ENCODE results near the gene FMNL1.
A peak's percentile ranks its signal among the peaks of the same experiment; 100 is the strongest.
"Not testable (repeated sequence)": the region's sequence is repeated elsewhere in the genome, so short reads cannot be mapped to it uniquely, and the experiment has no call there.

Gene FMNL1, protein sequence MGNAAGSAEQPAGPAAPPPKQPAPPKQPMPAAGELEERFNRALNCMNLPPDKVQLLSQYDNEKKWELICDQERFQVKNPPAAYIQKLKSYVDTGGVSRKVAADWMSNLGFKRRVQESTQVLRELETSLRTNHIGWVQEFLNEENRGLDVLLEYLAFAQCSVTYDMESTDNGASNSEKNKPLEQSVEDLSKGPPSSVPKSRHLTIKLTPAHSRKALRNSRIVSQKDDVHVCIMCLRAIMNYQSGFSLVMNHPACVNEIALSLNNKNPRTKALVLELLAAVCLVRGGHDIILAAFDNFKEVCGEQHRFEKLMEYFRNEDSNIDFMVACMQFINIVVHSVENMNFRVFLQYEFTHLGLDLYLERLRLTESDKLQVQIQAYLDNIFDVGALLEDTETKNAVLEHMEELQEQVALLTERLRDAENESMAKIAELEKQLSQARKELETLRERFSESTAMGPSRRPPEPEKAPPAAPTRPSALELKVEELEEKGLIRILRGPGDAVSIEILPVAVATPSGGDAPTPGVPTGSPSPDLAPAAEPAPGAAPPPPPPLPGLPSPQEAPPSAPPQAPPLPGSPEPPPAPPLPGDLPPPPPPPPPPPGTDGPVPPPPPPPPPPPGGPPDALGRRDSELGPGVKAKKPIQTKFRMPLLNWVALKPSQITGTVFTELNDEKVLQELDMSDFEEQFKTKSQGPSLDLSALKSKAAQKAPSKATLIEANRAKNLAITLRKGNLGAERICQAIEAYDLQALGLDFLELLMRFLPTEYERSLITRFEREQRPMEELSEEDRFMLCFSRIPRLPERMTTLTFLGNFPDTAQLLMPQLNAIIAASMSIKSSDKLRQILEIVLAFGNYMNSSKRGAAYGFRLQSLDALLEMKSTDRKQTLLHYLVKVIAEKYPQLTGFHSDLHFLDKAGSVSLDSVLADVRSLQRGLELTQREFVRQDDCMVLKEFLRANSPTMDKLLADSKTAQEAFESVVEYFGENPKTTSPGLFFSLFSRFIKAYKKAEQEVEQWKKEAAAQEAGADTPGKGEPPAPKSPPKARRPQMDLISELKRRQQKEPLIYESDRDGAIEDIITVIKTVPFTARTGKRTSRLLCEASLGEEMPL

DNA sequence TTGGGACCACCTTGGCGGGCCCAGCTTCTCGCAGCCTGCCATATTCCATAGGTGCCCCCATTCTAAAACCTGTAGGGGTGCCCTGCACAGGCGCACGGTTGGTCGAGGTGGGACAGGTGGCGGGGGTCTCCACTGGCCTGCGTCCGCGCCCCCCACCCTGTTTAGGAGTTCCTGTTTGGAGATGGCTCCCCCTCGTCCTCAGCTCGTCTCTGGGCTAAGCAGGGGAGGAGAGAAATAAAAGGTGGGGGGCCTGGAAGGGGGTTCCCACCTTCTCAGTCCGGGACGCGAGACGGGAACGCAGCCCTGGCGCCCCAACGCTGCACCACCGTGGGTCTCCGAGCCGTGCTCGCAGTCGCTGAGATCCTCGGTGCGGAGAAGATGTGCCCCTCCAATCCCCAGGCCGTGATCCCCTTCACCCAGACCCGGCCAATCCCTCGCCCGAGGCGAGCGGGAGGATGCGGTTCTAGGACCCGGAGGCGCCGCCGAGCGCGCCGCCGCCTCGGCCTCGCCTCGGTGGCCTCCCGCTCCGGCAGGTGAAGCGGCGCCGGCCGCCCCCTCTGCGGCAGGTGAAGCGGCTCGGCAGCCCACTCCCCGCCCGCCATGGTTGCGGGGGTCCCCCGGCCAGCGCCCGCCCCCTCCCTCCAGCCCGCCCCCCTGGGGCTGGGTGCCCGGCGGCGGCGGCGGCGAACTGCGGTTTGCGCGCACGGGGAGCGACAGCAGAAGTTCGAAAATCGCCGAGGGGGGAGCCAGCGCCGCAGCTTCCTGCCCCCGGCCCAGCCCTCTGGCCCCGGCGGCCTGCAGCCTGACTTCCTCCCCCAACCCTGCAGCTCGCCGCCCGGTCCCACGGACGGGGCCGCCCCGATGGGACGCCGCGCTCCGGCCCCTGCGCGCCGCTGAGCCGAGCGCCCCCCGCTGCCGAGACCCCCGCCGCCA, at the start of gene FMNL1:
Gene FMNL1 (plus strand): TSS at position 805 of the 933 bp plus-strand sequence. CDS start 240 bp downstream, outside the sequence.
- no peak for DNase-seq

DNA sequence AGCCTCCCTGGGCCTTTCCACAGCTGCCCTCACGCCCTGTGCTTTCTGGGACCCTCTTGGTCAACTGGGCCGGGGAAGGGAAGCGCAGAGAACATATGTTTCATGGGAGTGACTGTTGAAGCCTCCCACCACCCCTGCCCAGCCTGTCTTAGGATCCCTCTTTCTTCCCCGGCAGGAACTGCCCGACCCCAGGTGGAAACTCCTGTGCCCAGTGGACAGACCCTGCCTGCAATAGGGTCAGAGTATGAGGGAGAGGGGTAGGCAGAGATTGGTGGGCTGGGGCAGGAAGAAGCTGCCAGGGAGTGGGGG, 49.5 kb upstream of the FMNL1 start:
- DNase-seq: no peak

DNA sequence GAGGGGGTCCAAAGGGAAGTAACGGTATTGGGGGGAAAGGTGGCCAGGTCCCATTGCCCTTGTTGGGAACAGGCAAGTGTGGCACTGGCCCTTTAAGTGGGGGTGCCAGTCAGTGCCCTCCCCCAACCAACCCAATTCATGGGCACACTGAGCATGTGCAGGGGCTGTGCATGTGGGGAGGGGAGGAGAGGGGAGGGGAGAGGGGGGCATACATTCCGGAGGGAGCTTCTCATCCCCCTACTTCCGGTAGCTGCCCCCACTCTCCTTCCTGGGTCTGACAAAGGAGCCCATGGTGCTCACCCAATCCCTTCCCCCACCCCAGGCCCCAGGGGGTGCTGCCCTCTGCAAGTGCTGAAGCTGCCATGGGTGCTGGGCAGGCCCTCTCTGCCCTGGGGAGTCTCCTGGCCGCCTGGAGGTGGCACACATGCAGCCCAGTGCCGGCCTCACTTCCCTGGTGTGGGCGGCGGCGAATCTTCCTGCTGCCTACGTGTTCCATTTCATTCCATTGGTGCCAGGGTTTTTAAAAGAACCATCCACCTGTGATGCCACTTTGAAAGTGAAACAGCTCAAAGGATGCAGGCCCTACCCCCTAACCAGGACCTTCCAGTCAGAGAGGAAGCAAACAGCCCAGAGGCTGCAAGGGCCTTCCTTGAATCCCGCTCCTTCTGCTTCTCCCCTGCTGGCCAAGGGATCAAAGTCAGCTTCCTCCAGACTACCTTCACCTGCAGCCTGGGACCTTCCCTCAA, 49.0 kb upstream of the FMNL1 start:
- DNase-seq: peak; percentile 89

DNA sequence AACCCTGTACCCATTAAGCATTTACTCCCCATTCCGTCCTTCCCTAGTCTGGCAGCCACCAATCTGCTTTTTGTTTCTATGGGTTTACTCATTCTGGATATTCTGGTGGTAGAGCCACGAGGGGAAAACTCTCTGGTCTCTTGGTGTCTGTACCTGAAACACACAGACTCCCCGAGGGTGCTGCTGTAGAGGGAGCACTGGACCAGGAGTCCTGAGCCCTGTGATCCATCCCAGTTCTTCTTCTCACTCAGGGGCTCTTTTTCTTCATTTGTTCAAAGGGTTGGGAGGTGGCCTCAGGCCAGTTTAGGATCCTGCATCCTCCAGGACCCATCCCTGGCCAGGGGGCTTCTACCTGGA, 45.9 kb upstream of the FMNL1 start:
- no peak for DNase-seq

DNA sequence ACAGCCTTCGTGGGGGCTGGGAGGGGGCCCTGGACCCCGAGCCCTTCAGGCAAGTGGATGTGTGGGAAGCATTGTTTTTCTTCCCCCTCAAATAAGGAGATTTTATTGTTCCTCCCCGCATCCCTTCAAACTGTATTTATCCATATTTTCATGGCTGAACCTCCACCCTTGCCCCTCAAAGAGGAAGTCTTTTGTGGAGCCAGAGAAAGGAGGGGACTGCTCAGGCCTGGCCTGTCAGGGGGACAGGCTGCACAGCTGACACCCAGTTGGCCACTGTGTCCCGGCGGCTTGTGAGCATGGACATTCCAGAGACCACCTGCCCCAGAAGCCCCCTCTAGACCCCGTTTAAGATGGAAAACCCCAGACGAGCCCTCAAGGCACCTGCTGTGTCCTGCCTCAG, 44.1 kb upstream of the FMNL1 start:
- DNase-seq: no peak

DNA sequence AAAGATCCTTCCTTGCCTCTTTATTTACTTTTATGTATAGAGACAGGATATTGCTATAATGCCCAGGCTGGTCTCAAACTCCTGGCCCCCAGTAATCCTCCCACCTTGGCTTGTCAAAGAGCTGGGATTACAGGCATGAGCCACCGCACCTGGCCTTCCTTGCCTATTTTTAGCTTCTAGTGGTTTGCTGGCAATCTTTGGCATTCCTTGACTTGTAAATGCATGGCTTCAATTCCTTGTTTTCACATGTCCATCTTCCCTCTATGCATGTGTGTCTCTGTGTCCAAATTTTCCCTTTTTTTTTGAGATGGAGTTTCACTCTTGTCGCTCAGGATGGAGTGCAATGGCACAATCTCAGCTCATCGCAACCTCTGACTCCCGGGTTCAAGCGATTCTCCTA, 37.5 kb upstream of the FMNL1 start:
- DNase-seq: no peak

DNA sequence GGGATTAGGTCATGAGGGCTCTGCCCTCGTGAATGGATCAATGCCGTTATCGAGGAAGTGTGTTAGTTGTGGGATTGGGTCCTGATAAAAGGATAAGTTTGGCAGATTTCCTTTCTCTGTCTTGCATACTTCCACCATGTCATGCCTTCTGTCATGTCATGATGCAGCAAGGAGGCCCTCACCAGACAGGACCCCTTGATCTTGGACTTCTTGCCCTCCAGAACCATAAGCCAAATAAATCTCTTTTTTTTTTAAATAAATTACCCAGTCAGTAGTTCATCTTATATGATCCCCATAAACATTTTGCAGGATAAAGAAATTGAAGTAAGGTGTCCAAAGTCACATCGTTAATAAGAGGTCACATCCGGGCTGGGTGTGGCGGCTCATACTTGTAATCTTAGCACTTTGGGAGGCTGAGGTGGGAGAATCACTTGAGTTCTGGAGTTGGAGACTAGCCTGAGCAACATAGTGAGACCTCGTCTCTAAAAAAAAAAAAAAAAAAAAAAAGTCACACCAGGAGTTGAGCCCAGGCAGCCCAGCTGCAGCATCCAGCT, 34.8 kb upstream of the FMNL1 start:
- DNase-seq: no peak

DNA sequence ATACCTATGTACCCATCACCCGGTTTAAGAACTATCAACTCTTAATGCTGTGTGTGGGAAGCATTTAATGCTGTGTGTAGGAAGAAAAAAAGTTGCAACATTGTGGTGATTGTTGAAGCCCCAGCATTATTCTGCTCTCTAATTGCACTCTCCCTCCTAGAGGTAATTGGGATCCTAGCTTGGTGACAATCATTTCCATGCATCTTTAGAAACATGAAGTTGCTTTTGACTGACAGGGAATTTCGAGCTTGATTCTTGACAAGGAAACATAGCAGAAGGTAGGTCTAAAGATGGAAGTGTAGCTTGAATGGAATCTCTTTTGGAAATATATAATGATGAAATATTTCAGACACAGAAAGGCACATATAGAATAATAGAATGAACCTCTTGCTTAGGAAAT, 32.7 kb upstream of the FMNL1 start:
- no peak for DNase-seq

DNA sequence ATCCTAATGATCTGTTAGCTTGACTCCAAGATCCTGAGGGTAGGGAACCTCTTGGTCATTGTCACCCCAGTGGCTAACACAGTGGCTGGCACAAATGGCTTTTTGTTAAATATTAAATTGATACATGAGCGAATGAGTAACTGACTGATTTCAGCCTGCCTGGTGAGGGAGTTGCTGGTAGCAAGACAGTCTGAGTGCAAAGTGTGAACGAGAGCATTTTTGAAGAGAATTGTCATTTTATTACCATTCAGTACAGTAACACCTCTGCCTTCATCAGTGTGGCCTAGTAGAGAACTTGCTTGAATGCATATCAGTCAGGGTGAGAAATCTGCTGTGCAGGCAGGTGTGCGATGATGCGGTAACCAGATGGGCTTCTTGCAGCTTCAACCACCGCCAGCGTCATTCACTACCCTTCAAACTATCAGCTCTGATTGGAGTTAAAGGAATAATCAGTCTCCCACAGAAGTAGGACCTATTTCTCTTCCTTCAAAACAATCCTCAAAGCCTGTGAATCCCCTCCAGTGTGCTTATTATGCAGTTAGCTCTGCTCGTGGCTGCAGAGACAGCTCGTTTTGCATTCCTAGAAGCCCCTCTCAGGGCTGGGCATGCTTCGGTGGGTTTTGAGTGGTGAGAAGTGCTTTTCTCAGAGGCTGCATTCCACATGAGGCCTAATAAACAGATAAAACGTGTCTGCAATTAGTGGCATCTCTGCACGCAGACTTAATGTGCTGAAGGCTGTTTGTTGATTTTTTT, 31.0 kb upstream of the FMNL1 start:
- DNase-seq: no peak

DNA sequence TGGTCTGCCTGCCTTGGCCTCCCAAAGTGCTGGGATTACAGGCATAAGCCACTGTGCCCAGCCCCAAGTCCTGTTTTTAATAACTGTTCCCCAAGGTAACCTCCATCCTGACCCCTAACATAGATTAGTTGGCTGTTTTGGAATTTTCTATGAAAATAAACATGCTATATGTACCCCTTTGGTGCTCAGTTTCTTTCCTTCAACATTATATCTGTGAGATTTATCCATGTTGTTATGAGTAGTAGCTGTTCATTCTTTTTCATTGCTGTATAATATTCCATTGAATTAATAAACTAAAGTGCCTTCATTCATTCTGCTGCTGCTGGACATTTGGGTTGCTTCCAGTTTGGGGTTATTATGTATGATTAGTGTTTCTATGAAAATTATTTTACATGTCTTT, 26.3 kb upstream of the FMNL1 start:
- DNase-seq: no peak

DNA sequence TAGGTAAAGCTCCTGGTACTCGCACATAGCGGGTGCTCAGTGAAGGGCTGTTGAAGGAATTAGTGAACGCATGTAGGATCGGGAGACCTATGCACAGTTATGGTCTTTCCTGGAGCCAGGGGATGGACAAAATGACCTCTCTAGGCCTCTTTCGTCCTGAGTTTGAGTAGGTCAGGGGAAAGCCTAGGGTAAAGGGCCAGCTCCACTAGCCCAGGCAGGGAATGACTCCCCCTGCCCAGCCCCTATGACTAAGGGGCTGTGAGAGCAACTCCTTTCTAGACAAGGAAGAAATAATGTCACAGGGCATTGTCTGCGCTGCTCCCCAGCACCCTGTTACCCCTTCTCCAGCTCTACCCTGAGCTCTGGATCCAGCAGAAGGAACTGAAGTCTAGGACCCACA, 24.6 kb upstream of the FMNL1 start:
- no peak for DNase-seq

DNA sequence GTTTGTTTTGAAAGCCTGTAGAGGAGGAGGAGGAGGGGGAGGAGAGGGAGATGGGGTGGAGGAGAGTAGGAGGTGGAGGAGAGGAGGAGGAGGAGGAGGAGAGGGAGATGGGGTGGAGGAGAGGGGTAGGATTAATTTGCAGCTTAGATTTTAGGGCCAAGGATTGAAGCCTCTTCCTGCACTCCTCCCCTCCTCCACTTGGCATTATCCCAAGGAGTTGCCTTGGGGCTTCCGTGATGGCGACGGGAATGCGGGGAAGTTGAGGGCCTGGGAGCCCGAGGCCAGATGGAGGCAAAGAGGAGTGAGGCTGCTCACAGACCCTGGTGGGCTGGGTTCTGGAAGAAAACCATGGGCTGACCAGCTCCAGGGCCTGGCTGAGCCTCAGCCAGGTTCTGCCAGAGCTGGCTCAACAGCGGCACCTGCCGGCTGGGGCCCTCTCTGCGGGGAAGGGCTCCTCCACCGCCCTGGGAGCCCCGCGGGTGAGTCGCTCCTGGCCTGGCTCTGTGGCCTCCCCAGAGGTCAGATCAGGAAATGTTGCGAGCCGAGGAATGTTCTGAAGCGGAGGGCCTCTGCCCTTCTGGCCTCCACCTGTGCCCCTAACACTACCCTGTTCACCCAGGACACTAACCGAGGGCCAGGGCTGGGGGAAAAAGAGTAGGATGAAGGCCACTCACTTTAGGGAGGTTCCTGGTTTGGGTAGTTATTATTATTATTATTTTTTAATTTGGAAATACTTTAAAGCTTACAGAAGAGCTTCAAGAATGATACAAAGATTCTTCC, 23.9 kb upstream of the FMNL1 start:
- DNase-seq: peak; percentile 79

DNA sequence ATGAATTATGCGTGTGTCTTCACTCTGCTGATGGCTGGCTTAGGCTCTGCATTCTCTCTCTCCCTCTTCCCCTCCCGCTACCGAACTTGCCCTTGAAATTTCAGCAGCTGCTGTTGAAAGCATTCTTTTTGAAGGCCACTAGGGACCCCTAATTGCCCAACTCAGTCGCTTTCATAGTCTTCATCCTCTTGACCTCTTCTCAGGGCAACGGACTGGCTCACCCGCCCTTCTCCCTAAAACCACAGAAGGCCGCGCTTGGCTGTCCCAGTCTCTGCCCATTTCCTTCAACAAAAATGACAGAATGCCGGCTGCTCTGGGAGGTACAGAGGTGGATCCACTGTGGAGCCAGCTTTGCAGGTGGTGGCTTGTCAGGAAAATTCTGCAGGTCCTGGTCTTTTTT, 21.0 kb upstream of the FMNL1 start:
- no peak for DNase-seq

DNA sequence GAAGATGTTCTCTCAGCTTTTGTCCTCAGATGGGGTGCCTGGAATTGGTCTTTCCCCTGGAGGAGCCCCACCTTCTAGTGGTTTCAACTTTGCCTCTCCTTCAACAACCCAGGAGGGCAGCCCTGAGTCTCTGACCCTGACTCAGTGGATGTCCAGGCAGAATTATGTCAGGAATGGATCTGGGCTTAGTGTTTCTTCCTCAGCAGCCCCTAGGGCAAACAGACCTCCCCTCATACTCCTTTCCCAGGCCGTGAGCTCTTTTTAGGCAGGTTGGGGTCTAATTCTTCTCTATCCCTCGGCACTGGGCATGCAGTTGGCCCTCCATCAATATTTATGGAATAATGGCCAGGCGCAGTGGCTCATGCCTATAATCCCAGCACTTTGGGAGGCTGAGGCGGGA, 20.2 kb upstream of the FMNL1 start:
- DNase-seq: no peak

DNA sequence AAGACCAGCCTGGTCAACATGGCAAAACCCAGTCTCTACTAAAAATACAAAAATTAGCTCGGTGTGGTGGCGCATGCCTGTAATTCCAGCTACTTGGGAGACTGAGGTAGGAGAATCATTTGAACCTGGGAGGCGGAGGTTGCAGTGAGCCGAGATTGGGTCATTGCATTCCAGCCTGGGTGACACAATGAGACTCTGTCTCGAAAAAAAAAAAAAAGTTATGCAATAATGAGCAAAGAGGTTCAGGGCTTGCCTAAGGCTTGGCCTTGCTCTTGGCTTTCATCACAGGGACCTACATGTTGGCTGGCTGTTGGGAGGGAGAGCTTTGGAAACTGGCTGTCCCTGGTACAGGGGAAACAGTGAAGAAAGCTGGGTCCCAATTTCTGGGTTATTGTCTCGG, 19.8 kb upstream of the FMNL1 start:
- not testable (repeated sequence) for DNase-seq

DNA sequence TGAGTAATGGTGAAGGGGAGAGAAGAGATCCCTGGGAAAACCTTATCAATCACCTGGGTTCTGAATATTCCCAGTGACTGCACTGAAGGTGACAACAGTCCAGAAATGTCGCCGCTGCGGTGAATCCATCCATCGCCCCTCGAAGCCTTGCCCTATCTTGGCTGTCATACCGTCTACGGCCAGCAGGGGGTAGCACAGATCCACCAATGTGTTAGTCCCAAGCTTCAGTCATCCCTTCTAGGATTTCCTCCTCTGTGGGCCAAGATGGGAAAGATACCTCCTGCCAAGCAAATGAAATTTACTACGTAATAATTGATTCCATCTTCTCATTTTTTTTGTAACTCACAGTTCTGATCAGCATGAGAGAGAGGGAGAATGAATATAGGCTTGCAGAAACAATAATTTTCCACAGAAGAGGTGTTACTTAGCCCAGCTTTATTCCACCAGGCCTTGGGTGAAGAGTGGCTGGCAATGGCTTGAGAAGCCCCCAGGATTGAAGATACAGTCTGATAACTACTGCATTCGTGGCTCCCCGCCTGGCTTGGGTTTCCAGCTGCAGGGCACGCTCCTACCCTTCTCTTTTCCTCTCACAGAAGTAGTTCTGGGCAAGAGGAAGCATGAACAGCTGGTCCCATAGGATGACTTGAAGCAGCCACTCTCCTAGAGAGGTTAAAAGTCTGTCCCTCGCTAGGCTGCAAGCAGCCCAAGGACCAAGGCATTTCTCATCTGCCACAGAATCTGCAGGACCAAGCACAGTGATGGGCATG, 2.6 kb upstream of the FMNL1 start:
- peak; percentile 81 for DNase-seq

DNA sequence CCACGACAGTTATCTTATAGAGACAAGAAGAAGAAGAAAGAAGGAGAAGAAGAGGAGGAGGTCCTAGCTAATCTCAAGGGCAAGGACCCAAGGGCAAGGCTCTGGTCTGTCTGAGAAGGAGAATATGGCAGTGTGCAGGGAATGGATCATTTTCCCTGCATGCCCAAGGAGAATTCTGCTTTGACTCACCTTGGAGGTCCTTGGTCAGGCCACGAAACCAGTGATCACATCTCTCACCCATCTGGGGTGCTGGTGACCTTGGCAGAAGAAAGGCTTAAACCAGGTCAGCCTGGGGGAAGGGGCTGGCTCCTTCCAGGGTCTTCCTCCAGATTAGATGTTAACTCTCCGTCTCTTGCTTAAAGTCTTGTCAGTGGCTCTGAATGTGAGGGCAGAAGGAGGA, 1.6 kb upstream of the FMNL1 start:
- DNase-seq: no peak

DNA sequence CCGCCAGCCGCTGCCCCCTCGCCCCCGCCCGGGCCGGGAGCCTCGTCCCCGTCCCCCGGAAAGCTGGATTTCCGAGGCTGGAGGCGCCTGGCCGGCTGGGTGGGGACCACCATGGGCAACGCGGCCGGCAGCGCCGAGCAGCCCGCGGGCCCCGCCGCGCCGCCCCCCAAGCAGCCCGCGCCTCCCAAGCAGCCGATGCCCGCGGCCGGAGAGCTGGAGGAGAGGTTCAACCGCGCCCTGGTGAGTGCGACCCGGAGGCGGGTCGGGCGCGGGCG, 266 bp downstream of the FMNL1 start:
- DNase-seq: no peak

DNA sequence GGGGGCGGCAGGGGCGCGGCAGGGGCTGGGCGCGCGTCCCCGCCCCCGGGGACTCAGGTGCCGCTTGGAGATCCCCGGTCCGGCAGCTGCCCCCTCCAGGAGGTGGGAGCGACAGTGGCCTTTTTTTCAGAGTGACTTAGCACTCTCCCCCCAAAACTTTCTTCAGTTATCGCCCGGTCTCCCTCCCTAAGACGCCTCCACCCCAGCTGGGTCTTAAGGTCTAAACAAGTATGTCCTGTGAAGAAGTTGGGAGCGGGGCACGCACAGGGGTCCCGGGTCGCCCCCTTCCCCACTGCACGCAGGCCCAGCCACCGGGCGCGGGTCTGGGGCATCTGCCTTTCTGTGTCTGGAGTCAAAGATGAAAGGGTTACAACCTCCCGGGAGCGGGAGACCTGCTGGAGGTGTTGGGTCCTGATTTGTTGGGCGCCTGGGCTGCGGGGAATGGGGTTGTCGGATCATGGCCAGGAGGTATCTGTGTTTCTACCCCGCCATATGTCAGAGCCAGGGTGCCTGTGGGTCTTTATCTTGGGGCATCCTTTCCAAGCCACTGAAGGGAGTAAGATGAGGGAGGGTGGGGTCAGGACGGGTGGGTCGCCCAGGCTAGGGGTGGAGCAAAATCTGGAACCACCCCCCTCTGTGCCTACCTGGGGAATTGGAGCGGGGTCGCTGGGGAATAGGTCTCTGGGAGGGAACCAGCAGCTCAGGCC, 757 bp downstream of the FMNL1 start:
- DNase-seq: no peak
